Esophagus (tissue), 2 donors: ENCODE measurements around the gene ZNF846. TPM values are rescaled to one million over a fixed set of nuclear protein-coding genes. Genes with fewer than 3 reads are reported as not detected.
"Not testable (repeated sequence)": the region's sequence is repeated elsewhere in the genome, so short reads cannot be mapped to it uniquely, and the experiment has no call there.

Experiments
- H3K27ac ChIP-seq, 2 donors: one replicate each; pipeline ENCODE4 v1.5.1; 2013; ENCODE audit warnings: low read depth in 2 of 2, mild to moderate bottlenecking in 2 of 2, inconsistent platforms in 1 of 2, low read length in 1 of 2, moderate library complexity in 1 of 2
- H3K27me3 ChIP-seq, 2 donors: one replicate each; pipeline ENCODE4 v1.6.1; 2013; ENCODE audit warnings: low read length in 2 of 2, control low read depth in 1 of 2, mild to moderate bottlenecking in 1 of 2; ENCODE audit not compliant: insufficient read depth in 2 of 2, control insufficient read depth in 1 of 2
- H3K36me3 ChIP-seq, 2 donors: one replicate each; pipeline ENCODE4 v1.6.1; 2013; ENCODE audit warnings: low read length in 1 of 2; ENCODE audit not compliant: control insufficient read depth in 2 of 2, insufficient read depth in 2 of 2
- H3K4me1 ChIP-seq, 2 donors: one replicate each; pipeline ENCODE4 v1.6.1; 2013; ENCODE audit warnings: low read length in 1 of 2; ENCODE audit not compliant: control insufficient read depth in 2 of 2, insufficient read depth in 2 of 2
- H3K4me3 ChIP-seq, 2 donors: one replicate each; pipeline ENCODE4 v1.5.1; 2013; ENCODE audit warnings: low read length in 2 of 2, mild to moderate bottlenecking in 2 of 2, low read depth in 1 of 2, moderate library complexity in 1 of 2
- H3K9me3 ChIP-seq, 2 donors: one replicate each; pipeline ENCODE4 v1.6.1; 2013; ENCODE audit warnings: mild to moderate bottlenecking in 2 of 2, low read depth in 1 of 2, low read length in 1 of 2, moderate library complexity in 1 of 2; ENCODE audit not compliant: control insufficient read depth in 2 of 2, insufficient read depth in 1 of 2
- WGBS, 2 donors: extraction: QIAGEN DNeasy Blood & Tissue Kit; methylation state at CpG; one replicate each; pipeline ENCODE4 v1.1.7; 2013; 5-methylcytosine and 5-hydroxymethylcytosine counted together
- polyA plus RNA-seq, 2 donors: library from polyadenylated mRNA; stranded (reverse); fragments of 200-250 nt; gene quantifications; one replicate each; pipeline ENCODE4 v1.2.3, GENCODE V29; 2013
- donor health status: healthy with polysubstance abuse.
- donor health status: Bipolar disorder and iron deficiency.

The ZNF846 gene
- polyA plus RNA-seq, 2 donors, result 8.4 to 17.5 TPM

- H3K27ac ChIP-seq, result peak overlapping the region; percentile 91 to 97
- no peaks in the 10 kb centered on the region for H3K27me3 ChIP-seq
- H3K4me1 ChIP-seq, result no peaks in the 10 kb centered on the region
- WGBS, 2 donors, result 16 to 19% methylated on average over 36 of the region's 36 CpGs
- H3K9me3 ChIP-seq, result no peaks in the 10 kb centered on the region
- peak overlapping the region; percentile 66 to 69 for H3K4me3 ChIP-seq
- H3K36me3 ChIP-seq, result no peaks in the 10 kb centered on the region
Observed at GRCh38 chr19:9793071-9793591, 24.6 kb upstream of the ZNF846 start.

GRCh38 chr19:9792206-9793070, 23.9 kb upstream of the ZNF846 start:
- 3 to 4% methylated on average over 65 to 70 of the region's 70 CpGs for WGBS, 2 donors
- no peaks in the 10 kb centered on the region for H3K4me1 ChIP-seq
- H3K27me3 ChIP-seq, result no peaks in the 10 kb centered on the region
- no peaks in the 10 kb centered on the region for H3K36me3 ChIP-seq
- no peaks in the 10 kb centered on the region for H3K9me3 ChIP-seq
- peak overlapping the region; percentile 66 to 69 for H3K4me3 ChIP-seq
- peak overlapping the region; percentile 97 to 99 for H3K27ac ChIP-seq

GRCh38 chr19:9791552-9792205, 23.1 kb upstream of the ZNF846 start:
- no peaks in the 10 kb centered on the region for H3K9me3 ChIP-seq
- WGBS, 2 donors, result 3 to 5% methylated on average over 45 to 50 of the region's 50 CpGs
- peak overlapping the region; percentile 97 to 99 for H3K27ac ChIP-seq

GRCh38 chr19:9791073-9791367, 22.5 kb upstream of the ZNF846 start:
- not testable (repeated sequence) for H3K36me3 ChIP-seq, H3K4me3 ChIP-seq, H3K4me1 ChIP-seq, H3K9me3 ChIP-seq, H3K27me3 ChIP-seq
- WGBS, 2 donors, result 76 to 81% methylated on average over 6 of the region's 6 CpGs
- H3K27ac ChIP-seq, result peak overlapping the region in 1 of 2 donors; percentile 60

More at GRCh38 chr19:9791552-9792205, 23.1 kb upstream of the ZNF846 start:
- Histone ChIP-seq H3K27me3 (no peaks in the 10 kb centered on the region), H3K4me1 (no peaks in the 10 kb centered on the region), H3K4me3 (peak overlapping the region; percentile 59 to 69), H3K36me3 (no peaks in the 10 kb centered on the region)

- H3K9me3 ChIP-seq, H3K27me3 ChIP-seq, H3K27ac ChIP-seq, H3K36me3 ChIP-seq, H3K4me1 ChIP-seq, H3K4me3 ChIP-seq: not testable (repeated sequence)
- WGBS, 2 donors, result 49 to 61% methylated on average over 5 of the region's 5 CpGs
Observed at GRCh38 chr19:9789579-9789978, 21.0 kb upstream of the ZNF846 start.

- Histone ChIP-seq H3K36me3 (no peaks in the 10 kb centered on the region), H3K27me3 (no peaks in the 10 kb centered on the region), H3K27ac (peak overlapping the region in 1 of 2 donors; percentile 22), H3K4me3 (no peak overlapping the region), H3K4me1 (no peaks in the 10 kb centered on the region), H3K9me3 (no peaks in the 10 kb centered on the region)
- WGBS, 2 donors, result 78 to 79% methylated on average over 11 of the region's 11 CpGs
Observed at GRCh38 chr19:9789066-9789465, 20.5 kb upstream of the ZNF846 start.

GRCh38 chr19:9788604-9789003, 20.1 kb upstream of the ZNF846 start:
- H3K36me3 ChIP-seq, H3K27me3 ChIP-seq, H3K9me3 ChIP-seq, H3K27ac ChIP-seq, H3K4me1 ChIP-seq, H3K4me3 ChIP-seq: not testable (repeated sequence)
- WGBS, 2 donors, result 94 to 95% methylated on average over 13 of the region's 13 CpGs

- no peaks in the 10 kb centered on the region for H3K9me3 ChIP-seq
- H3K4me1 ChIP-seq, result no peaks in the 10 kb centered on the region
- no peaks in the 10 kb centered on the region for H3K27me3 ChIP-seq
- H3K27ac ChIP-seq, result peak overlapping the region in 1 of 2 donors; percentile 96
- WGBS, 2 donors, result 91% methylated on average over 8 of the region's 8 CpGs
- no peaks in the 10 kb centered on the region for H3K36me3 ChIP-seq
- no peak overlapping the region for H3K4me3 ChIP-seq
Observed at GRCh38 chr19:9786819-9787218, 18.3 kb upstream of the ZNF846 start.

- Histone ChIP-seq H3K9me3 (no peaks in the 10 kb centered on the region), H3K27me3 (no peaks in the 10 kb centered on the region), H3K27ac (peak overlapping the region; percentile 96 to 99), H3K36me3 (no peaks in the 10 kb centered on the region), H3K4me3 (peak overlapping the region; percentile 61 to 76), H3K4me1 (no peaks in the 10 kb centered on the region)
- WGBS, 2 donors, result 52 to 56% methylated on average over 9 of the region's 9 CpGs
Observed at GRCh38 chr19:9786342-9786741, 17.8 kb upstream of the ZNF846 start.
